ENCODE results near the gene CUTA.
"Not testable (repeated sequence)": the region's sequence is repeated elsewhere in the genome, so short reads cannot be mapped to it uniquely, and the experiment has no call there.

The CUTA gene

DNA sequence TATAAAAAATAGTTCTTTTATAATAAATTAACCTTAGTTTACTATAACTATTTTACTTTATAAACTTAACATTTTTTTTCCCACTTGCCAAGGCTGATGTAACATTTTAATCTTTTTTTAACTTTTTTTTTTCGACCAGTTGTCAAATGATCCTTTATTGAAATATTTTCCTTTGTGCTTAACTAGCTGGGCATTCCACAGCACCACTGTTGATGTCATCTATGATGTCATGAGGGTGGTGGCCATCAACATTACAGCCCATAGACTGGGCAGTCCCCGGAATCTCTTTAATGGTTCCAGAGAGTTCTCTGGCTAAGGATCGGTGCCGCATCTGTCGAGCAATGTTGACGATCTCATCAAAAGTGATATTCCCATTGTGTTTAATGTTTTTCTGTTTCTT is 18.0 kb downstream of the CUTA start:
- DNase-seq, result not testable (repeated sequence)

DNA sequence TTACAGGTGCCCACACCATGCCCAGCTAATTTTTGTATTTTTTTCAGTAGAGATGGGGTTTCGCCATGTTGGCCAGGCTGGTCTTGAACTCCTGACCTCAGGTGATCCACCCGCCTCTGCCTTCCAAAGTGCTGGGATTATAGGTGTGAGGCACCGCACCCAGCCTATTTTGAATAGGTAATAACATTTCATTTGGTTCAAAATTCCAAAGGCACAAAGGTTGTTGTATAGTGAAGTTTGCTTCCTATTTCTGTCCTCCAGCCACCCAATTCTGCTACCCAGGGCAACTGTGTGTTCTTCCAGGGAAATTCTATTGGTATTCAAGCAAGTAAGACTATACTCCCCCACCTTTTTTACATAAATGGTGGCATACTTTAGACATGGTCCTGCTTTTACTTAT is 19.3 kb downstream of the CUTA start:
- not testable (repeated sequence) for DNase-seq

- DNase-seq, result no peak
Measured at GRCh38 chr6:33397541-33397940, 20.4 kb downstream of the CUTA start.

GRCh38 chr6:33392979-33393378 is 24.9 kb downstream of the CUTA start:
- DNase-seq, result no peak

- no peak for DNase-seq
Measured at GRCh38 chr6:33392595-33392948, 25.3 kb downstream of the CUTA start.

DNA sequence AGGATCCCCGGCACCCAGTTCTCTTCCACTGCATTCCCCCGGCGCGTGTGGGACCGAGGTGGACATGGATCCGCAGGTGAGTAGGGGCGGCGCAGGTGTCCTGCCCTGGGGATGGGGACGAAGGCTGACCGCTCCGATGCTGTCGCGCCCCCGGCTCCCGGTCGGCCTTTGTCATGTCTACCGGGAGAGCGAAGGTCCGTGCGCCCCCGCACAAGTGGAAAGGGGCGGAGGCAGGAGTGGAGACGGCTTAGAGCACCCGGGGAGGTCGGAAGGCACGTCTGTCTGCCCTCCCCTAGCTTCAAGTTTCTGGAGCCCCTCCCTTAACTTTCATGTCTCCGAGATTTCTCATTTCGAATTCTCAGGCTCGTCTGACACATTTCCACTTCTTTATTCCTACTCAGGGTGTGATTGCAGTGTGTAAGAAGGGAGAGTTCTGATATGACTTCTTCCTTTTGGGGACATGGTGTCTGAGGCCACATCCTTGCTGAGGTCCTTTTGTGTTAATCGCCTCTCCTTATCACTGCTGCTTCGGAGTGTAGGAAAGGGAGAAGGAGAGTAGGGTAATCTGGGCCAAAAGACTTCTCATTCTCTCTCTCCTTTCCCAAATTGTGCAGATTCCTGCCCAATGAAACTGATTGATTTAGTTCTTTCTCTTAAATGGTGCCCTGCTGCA is 25.8 kb downstream of the CUTA start:
- DNase-seq, result peak; percentile 31

DNA sequence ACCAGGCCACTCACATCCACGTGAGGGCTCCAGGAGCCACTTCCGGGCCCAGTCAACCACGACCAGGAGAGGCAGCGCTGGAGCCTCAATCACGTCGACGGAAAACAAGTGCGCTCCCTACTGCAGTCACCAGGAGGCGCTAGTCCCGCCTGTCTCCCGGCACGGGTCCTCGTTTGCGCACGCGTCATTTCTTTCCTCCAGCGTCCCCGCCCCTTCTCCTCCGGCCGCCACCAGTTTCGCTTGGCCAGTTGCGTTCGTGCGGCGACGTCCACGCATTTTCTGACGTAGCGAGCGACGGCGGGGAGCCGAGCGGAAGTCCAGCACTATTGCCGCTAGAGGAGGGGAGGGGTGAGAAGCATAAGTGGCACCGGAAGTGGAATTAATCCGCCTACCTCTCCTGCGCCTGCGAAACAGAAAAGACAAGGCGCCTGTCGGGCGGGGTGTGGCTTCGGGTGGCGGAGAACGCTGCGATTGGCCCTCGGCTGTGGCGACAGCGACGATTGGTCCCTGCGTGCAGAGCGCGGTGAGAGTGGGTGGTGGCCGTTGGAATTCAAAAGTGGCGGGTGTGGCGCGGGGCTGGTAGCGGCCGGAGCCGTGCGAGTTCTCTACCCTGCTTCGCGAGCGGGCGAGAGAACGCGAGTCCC is 26.5 kb downstream of the CUTA start, which contains the start of gene KIFC1:
TSS of gene KIFC1 (plus strand) at position 546 of the 644 bp plus-strand sequence. CDS start 163 bp downstream, outside the sequence.
- peak; percentile 99 for DNase-seq

DNA sequence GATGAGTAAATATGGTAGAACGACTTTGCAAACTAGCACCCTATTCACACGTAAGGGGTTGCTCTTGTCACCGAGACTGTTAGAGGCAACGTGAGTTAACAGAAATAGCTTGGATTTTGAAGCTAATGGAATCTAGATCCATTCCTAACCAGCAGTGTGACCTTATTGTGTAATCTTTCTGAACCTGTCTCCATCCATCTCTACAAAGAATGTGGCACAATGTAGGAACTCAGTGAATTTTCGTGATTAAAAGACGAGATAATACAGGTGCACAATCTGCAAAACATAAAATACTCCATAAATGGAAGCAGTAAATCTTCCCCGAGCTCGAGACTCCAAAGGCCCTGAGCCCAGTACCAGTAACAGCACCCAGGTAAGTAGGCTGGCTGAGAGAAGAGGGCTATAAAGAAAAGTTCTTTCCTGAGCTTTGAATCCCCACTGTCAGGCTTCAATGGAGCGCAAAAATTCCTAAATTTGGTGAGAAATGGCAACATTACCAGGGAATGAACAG is 27.1 kb downstream of the CUTA start:
- DNase-seq, result no peak

DNA sequence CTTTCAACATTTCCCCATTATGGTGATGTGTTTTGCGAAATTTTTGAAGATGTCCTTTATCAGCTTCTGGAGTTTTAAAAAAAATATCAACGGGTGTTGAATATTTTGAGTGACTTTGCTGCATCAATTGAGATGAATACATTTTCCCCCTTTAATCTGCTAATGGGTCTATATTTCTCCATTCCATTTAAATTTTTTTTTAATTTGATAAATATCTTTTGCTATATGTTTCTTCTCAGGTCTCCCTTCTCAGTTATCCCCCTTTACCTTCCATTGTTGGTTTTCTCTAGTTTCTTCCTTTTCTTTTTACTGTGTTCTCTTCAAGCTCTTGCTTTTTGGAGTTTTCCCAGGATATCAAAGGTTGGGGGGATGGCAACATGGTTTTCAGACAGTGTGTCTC is 27.7 kb downstream of the CUTA start:
- no peak for DNase-seq

DNA sequence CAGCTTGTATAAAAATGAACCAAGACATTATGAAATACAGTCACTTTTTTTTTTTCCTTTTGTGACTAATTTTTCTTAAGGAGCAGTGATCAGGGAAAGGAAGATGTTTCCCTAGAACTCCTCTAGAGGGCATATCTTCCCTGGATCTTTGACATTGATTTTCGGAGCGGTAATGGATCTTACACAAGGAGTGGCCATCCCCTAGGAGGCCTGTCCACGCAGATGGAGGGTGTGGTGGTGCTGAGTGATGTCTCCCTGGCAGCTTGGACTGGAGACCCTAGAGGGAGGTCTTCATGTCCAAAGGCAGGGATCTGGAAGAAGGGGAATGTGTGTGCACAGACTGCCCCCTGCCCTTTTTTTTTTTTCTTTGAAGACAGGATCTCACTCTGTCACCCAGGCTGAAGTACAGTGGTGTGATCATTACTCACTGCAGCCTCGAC is 33.3 kb downstream of the CUTA start:
- no peak for DNase-seq

- DNase-seq, result no peak
Measured at GRCh38 chr6:33383427-33384185, 34.3 kb downstream of the CUTA start.

GRCh38 chr6:33380272-33380981 is 37.5 kb downstream of the CUTA start:
- DNase-seq, result no peak

GRCh38 chr6:33379184-33379583 is 38.7 kb downstream of the CUTA start:
- DNase-seq, result not testable (repeated sequence)

DNA sequence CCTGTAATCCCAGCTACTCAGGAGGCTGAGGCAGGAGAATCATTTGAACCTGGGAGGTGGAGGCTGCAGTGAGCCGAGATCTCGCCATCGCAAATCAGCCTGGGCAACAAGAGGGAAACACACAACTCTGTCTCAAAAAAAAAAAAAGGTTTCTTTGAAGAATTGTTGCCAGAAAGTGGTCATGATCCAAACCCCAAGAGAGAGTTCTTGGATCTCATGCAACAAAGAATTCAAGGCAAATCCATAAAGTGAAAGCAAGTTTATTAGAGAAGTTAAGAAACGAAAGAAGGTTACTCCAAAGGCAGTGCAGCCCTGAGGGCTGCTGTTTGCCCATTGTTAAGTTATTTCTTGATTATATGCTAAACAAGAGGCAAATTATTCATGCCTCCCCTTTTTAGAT is 40.7 kb downstream of the CUTA start:
- no peak for DNase-seq

DNA sequence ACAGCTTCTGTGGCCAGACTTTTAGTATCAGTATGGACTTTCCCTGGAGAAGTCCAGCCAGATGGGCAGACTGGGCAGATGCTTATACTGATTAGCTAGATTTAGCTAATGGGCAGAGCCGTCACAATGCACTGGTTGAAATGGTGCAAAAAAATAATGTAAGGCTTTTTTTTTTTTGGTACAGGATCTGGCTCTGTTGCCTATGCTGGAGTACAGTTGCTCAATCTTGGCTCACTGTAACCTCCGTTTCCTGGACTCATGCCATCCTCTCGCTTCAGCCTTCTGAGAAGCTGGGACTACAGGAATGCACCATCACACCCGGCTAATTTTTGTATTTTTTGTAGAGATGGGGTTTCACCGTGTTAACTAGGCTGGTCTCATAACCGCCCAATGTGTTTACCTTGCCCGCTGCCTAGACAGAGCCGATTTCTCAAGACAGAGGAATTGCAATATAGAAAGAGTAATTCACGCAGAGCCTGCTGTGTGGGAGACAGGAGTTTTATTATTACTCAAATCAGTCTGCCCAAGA is 42.7 kb downstream of the CUTA start:
- no peak for DNase-seq

- DNase-seq, result no peak
Measured at GRCh38 chr6:33373960-33374910, 43.7 kb downstream of the CUTA start.

GRCh38 chr6:33372526-33373123 is 45.3 kb downstream of the CUTA start:
- DNase-seq, result no peak

DNA sequence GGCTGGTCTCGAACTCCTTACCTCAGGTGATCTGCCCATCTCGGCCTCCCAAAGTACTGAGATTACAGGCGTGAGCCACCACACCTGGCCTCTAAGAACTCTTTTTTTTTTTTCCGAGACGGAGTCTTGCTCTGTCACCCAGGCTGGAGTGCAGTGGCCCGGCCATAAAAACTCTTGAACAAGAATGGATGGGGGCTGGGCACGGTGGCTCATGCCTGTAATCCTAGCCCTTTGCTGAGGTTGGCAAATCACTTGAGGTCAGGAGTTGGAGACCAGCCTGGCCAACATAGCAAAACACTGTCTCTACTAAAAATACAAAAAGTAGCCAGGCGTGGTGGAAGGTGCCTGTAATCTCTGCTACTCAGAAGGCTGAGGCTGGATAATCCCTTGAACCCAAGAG is 46.0 kb downstream of the CUTA start:
- not testable (repeated sequence) for DNase-seq

DNA sequence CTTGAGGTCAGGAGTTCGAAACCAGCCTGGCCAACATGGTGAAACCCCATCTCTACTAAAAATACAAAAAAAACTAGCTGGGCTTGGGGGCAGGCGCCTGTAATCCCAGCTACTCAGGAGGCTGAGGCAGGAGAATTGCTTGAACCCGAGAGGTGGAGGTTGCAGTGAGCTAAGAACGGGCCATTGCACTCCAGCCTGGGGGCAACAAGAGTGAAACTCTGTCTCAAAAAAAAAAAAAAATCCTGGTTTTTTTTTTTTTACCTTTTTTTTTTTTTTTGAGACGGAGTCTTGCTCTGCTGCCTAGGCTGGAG is 50.2 kb downstream of the CUTA start:
- DNase-seq, result not testable (repeated sequence)

GRCh38 chr6:33367009-33367714 is 50.7 kb downstream of the CUTA start:
- no peak for DNase-seq

Measured in stimulated activated CD4-positive, alpha-beta T cell treated with anti-CD3 and anti-CD28 coated beads, Interleukin-4, amount 100 ng/mL, for 24 hours (primary cell).